Endothelial cell of umbilical vein (primary cell): ENCODE results near the gene RMI2. TPM values are rescaled to one million over a fixed set of nuclear protein-coding genes. Genes with fewer than 3 reads are reported as not detected.

Experiments used
- BruUV-seq: library from RNA; stranded (reverse); fragments of 400-500 nt; replicated peaks from 2 replicates; lab custom pipeline; 2021; lab: Mats Ljungman, UMichigan
- CTCF ChIA-PET: fragments of 300-600, 350-600 bp; sonication (Branson Sonifier 250); formaldehyde crosslinking; loops from one replicate; lab custom pipeline; 2021; ENCODE audit warnings: antibody characterized with exemption, inconsistent platforms; lab: Charles Lee
- POLR2A ChIA-PET: fragments of 300-600, 350-600 bp; sonication (Branson Sonifier 250); formaldehyde crosslinking; loops from one replicate; lab custom pipeline; 2021; ENCODE audit warnings: antibody characterized with exemption, inconsistent platforms; lab: Charles Lee
- DNase-seq: peaks from one replicate; pipeline ENCODE4 v3.0.0-alpha.2; 2011; ENCODE audit warnings: low read depth, low spot score
- FAIRE-seq: peaks from 2 replicates; lab custom pipeline; 2011; peaks lifted over from hg19 to GRCh38; lab: Jason Lieb, UNC
- H2AFZ ChIP-seq: 2 replicates; pipeline ENCODE4 v1.6.0; 2012; ENCODE audit warnings: low read depth, low read length, control low read depth, inconsistent platforms
- H3K27ac ChIP-seq: 2 replicates; pipeline ENCODE4 v1.5.1; 2011; ENCODE audit warnings: low read depth, mild to moderate bottlenecking, control low read depth, low read length, moderate library complexity; ENCODE audit not compliant: insufficient read depth
- H3K27me3 ChIP-seq, 2 experiments: 2 replicates each; pipeline versions ENCODE4 v1.6.0 to v1.6.1; 2011; ENCODE audit warnings: low read length in 2 of 2, mixed read lengths in 1 of 2; ENCODE audit not compliant: control insufficient read depth in 2 of 2, insufficient read depth in 2 of 2
- H3K36me3 ChIP-seq, 2 experiments: 2 replicates in 1 of 2; 3 replicates in 1 of 2; pipeline ENCODE4 v1.5.1; 2011; ENCODE audit warnings: low read length in 2 of 2, mild to moderate bottlenecking in 1 of 2, moderate library complexity in 1 of 2; ENCODE audit not compliant: control insufficient read depth in 2 of 2, insufficient read depth in 2 of 2; ENCODE audit errors: extremely low read depth in 1 of 2
- H3K4me1 ChIP-seq: 3 replicates; pipeline ENCODE4 v1.5.1; 2011; ENCODE audit warnings: mild to moderate bottlenecking, low read length; ENCODE audit not compliant: control insufficient read depth, insufficient read depth; ENCODE audit errors: extremely low read depth
- H3K4me2 ChIP-seq: 2 replicates; pipeline ENCODE4 v1.6.1; 2011; ENCODE audit warnings: low read length, control low read depth, mixed read lengths; ENCODE audit not compliant: insufficient read depth
- H3K4me3 ChIP-seq, 3 experiments: fragments of 200-600 bp in 1 of 3; sonication (generic), shearing (Covaris generic) in 1 of 3; replicated peaks in 1 of 3; 2 replicates each; pipeline ENCODE4 v1.5.1; 2011 to 2016; ENCODE audit warnings: control low read depth in 3 of 3, low read length in 3 of 3, mild to moderate bottlenecking in 2 of 3, inconsistent platforms in 1 of 3, low read depth in 1 of 3, moderate library complexity in 1 of 3; ENCODE audit not compliant: insufficient read depth in 1 of 3
- H3K79me2 ChIP-seq: 2 replicates; pipeline ENCODE4 v1.6.0; 2012; ENCODE audit warnings: low read length, inconsistent platforms; ENCODE audit not compliant: control insufficient read depth, insufficient read depth
- H3K9ac ChIP-seq: replicated peaks from 2 replicates; pipeline ENCODE3; 2011; ENCODE audit warnings: low read length, control low read depth; ENCODE audit not compliant: insufficient read depth; ENCODE audit errors: extremely low read depth
- H3K9me1 ChIP-seq: replicated peaks from 3 replicates; pipeline ENCODE4 v1.6.0; 2011; ENCODE audit warnings: mild to moderate bottlenecking, low read length; ENCODE audit not compliant: control insufficient read depth, insufficient read depth; ENCODE audit errors: extremely low read depth
- H3K9me3 ChIP-seq: replicated peaks from 2 replicates; pipeline ENCODE4 v1.5.1; 2012; ENCODE audit warnings: low read length, inconsistent platforms; ENCODE audit not compliant: control insufficient read depth, insufficient read depth
- H4K20me1 ChIP-seq: replicated peaks from 2 replicates; pipeline ENCODE3; 2011; ENCODE audit warnings: mild to moderate bottlenecking, low read length; ENCODE audit not compliant: control insufficient read depth, insufficient read depth; ENCODE audit errors: extremely low read depth
- EZH2 ChIP-seq: IDR thresholded peaks from 2 replicates; pipeline ENCODE4 v1.6.1; 2012; ENCODE audit warnings: borderline replicate concordance, low read depth, mild to moderate bottlenecking, moderate library complexity, low read length, inconsistent platforms; ENCODE audit not compliant: severe bottlenecking
- FOS ChIP-seq: IDR thresholded peaks from 2 replicates; pipeline ENCODE4 v1.6.1; 2011; ENCODE audit warnings: mild to moderate bottlenecking, low read length, moderate library complexity, borderline replicate concordance; ENCODE audit not compliant: insufficient read depth
- GATA2 ChIP-seq: IDR thresholded peaks from 2 replicates; pipeline ENCODE4 v1.7.0; 2011; ENCODE audit warnings: low read depth, mild to moderate bottlenecking, moderate library complexity, mixed read lengths, low read length; ENCODE audit not compliant: insufficient read length, insufficient read depth
- JUN ChIP-seq: IDR thresholded peaks from 2 replicates; pipeline ENCODE4 v1.6.1; 2011; ENCODE audit warnings: borderline replicate concordance, low read depth; ENCODE audit not compliant: insufficient read length, insufficient read depth
- MYC ChIP-seq: IDR thresholded peaks from one replicate; pipeline ENCODE4 v1.6.1; 2011; ENCODE audit warnings: mild to moderate bottlenecking, low read depth, low read length
- POLR2A ChIP-seq: IDR thresholded peaks from 2 replicates; pipeline ENCODE4 v1.6.1; 2012; ENCODE audit warnings: low read depth, mild to moderate bottlenecking, control low read depth, low read length
- POLR2AphosphoS5 ChIP-seq: IDR thresholded peaks from 2 replicates; pipeline ENCODE4 v1.6.1; 2012; ENCODE audit warnings: low read depth, mild to moderate bottlenecking, control low read depth, low read length, moderate library complexity; ENCODE audit not compliant: insufficient read depth
- dilution Hi-C: fragments of 300-500 bp; cut with MboI; formaldehyde crosslinking; loops from one replicate; pipeline ENCODE4 v1.15.0; 2019; ENCODE audit warnings: low sequenced_read_pairs; ENCODE audit not compliant: extremely low pct_ligation_motif_present
- intact Hi-C: fragments of 100-400 bp; cut with micrococcal nuclease; formaldehyde crosslinking; loops from one replicate; pipeline ENCODE4 v1.10.0; 2022
- polyA plus RNA-seq, 4 experiments: library from polyadenylated mRNA; depleted of rRNA in 3 of 4; stranded (reverse) in 3 of 4; unstranded in 1 of 4; fragments of >200 nt; gene quantifications; 2 replicates each; pipeline versions ENCODE4 v1.2.1 to v1.2.3, GENCODE V29; 2011 to 2012; ENCODE audit warnings: missing spikeins in 1 of 4
- total RNA-seq: library from RNA; stranded (reverse); gene quantifications from 2 replicates; pipeline ENCODE4 v1.2.3, GENCODE V29; 2021
- TF ChIP-seq, protein P1 (sequence below): IDR thresholded peaks from 2 replicates; pipeline ENCODE4 v1.6.1; 2011; ENCODE audit not compliant: insufficient read depth, insufficient read length
- TF ChIP-seq, protein P2 (sequence below), 2 donors: IDR thresholded peaks; 1 replicate in 1 of 2; 2 replicates in 1 of 2; pipeline ENCODE4 v1.5.1; 2011; ENCODE audit warnings: low read length in 2 of 2, mild to moderate bottlenecking in 2 of 2, moderate library complexity in 2 of 2, control low read depth in 1 of 2, inconsistent platforms in 1 of 2, low read depth in 1 of 2; ENCODE audit not compliant: insufficient read depth in 1 of 2; ENCODE audit errors: extremely low read depth in 1 of 2

The RMI2 gene
- total and polyA plus RNA-seq, 2 donors (not counting 3 experiments of a cell fraction or from before 2014, with no cell fraction given) = 5.3 to 7.7 TPM

DNA sequence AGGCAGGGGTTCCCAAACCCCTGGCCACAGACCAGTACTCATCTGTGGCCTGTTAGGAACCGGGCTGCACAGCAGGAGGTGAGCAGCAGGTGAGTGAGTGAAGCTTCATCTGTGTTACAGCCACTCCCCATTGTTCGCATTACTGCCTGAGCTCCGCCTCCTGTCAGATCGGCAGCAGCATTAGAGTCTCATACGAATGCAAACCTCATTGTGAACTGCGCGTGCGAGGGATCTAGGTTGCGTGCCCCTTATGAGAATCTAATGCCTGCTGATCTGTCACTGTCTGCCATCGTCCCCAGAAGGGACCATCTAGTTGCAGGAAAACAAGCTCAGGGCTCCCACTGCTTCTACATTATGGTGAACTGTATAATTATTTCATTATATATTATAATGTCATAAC lies 25.1 kb upstream of the RMI2 start:
- no peaks in the 10 kb centered on the region for H3K79me2 ChIP-seq
- no peak overlapping the region for H3K4me3 ChIP-seq
- H3K36me3 ChIP-seq = no peaks in the 10 kb centered on the region
- BruUV-seq = no TSS peak
- CTCF ChIA-PET = no interaction called here
- H3K9me1 ChIP-seq = no peaks in the 10 kb centered on the region
- H4K20me1 ChIP-seq = no peaks in the 10 kb centered on the region
- no peak overlapping the region for H3K9ac ChIP-seq
- H3K9me3 ChIP-seq = no peaks in the 10 kb centered on the region
- dilution Hi-C loops = no loop called here
- H3K27ac ChIP-seq = no peak overlapping the region
- H3K4me1 ChIP-seq = no peaks in the 10 kb centered on the region
- H3K4me2 ChIP-seq = no peak overlapping the region
- DNase-seq (no peak), FAIRE-seq (no peak)
- no peaks in the 10 kb centered on the region for H3K27me3 ChIP-seq
- intact Hi-C loops = no loop called here
- TF ChIP-seq POLR2AphosphoS5 (no peak), POLR2A (no peak), GATA2 (no peak), JUN (no peak), EZH2 (no peak), FOS (no peak), MYC (no peak)
- TF ChIP-seq, protein P1, sequence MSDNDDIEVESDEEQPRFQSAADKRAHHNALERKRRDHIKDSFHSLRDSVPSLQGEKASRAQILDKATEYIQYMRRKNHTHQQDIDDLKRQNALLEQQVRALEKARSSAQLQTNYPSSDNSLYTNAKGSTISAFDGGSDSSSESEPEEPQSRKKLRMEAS = no peak
- TF ChIP-seq, protein P2, sequence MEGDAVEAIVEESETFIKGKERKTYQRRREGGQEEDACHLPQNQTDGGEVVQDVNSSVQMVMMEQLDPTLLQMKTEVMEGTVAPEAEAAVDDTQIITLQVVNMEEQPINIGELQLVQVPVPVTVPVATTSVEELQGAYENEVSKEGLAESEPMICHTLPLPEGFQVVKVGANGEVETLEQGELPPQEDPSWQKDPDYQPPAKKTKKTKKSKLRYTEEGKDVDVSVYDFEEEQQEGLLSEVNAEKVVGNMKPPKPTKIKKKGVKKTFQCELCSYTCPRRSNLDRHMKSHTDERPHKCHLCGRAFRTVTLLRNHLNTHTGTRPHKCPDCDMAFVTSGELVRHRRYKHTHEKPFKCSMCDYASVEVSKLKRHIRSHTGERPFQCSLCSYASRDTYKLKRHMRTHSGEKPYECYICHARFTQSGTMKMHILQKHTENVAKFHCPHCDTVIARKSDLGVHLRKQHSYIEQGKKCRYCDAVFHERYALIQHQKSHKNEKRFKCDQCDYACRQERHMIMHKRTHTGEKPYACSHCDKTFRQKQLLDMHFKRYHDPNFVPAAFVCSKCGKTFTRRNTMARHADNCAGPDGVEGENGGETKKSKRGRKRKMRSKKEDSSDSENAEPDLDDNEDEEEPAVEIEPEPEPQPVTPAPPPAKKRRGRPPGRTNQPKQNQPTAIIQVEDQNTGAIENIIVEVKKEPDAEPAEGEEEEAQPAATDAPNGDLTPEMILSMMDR (IDR thresholded peaks at IDR 0.05; ENCODE audit: extremely low read depth in 1 of 2, insufficient read depth in 1 of 2, low read depth in 1 of 2, low read length in 2 of 2) = no peak
- no peak overlapping the region for H2AFZ ChIP-seq
- POLR2A ChIA-PET = no interaction called here
